GM23338 (cell line): Measurements from ENCODE around the gene CELSR1. TPM values are rescaled to one million over a fixed set of nuclear protein-coding genes. Genes with fewer than 3 reads are reported as not detected.

Source experiments
- ATAC-seq: fragments of 200-7000 bp; cut with Tn5 transposase; 3 replicates; pipeline ENCODE4 v1.9.1; 2020
- DNase-seq: peaks from one replicate; pipeline ENCODE4 v3.0.0-alpha.2; 2015; ENCODE audit warnings: low spot score
- H2AFZ ChIP-seq: fragments of 200-600 bp; sonication (generic); 2 replicates; pipeline ENCODE4 v1.8.0; 2016; ENCODE audit warnings: antibody characterized with exemption, mild to moderate bottlenecking, moderate library complexity
- H3F3A ChIP-seq: fragments of 200-600 bp; sonication (generic); replicated peaks from 2 replicates; pipeline ENCODE4 v1.8.0; 2017; ENCODE audit warnings: antibody characterized with exemption, mixed run types, low read depth
- H3K27ac ChIP-seq: fragments of 200-600 bp; sonication (generic); 2 replicates; pipeline ENCODE4 v1.6.1; 2016; ENCODE audit warnings: low read depth
- H3K27me3 ChIP-seq: fragments of 200-600 bp; sonication (generic); 2 replicates; pipeline ENCODE4 v1.8.0; 2016; ENCODE audit warnings: mild to moderate bottlenecking, mixed run types, moderate library complexity; ENCODE audit not compliant: insufficient read depth
- H3K36me3 ChIP-seq: fragments of 200-600 bp; sonication (generic); 2 replicates; pipeline ENCODE4 v1.8.0; 2016; ENCODE audit warnings: mild to moderate bottlenecking; ENCODE audit not compliant: insufficient read depth
- H3K4me1 ChIP-seq: fragments of 200-600 bp; sonication (generic); 2 replicates; pipeline ENCODE4 v1.8.0; 2016; ENCODE audit warnings: mild to moderate bottlenecking, moderate library complexity; ENCODE audit not compliant: insufficient read depth
- H3K4me2 ChIP-seq: fragments of 200-600 bp; sonication (generic); 2 replicates; pipeline ENCODE4 v1.7.1; 2017; ENCODE audit warnings: mixed run types
- H3K4me3 ChIP-seq: fragments of 200-600 bp; sonication (generic); 2 replicates; pipeline ENCODE4 v1.6.1; 2016; ENCODE audit warnings: mixed run types
- H3K79me2 ChIP-seq: fragments of 200-600 bp; sonication (generic); replicated peaks from 2 replicates; pipeline ENCODE4 v1.8.0; 2017; ENCODE audit warnings: mild to moderate bottlenecking; ENCODE audit not compliant: insufficient read depth
- H3K9me2 ChIP-seq: fragments of 200-600 bp; sonication (generic); 2 replicates; pipeline ENCODE4 v1.8.0; 2017; ENCODE audit not compliant: insufficient read depth
- H4K20me1 ChIP-seq: fragments of 200-600 bp; sonication (generic); replicated peaks from 2 replicates; pipeline ENCODE4 v1.8.0; 2017; ENCODE audit warnings: mild to moderate bottlenecking; ENCODE audit not compliant: insufficient read depth
- H3K27ac Mint-ChIP-seq: 2 replicates; pipeline ENCODE4 v1.8.0; 2020; ENCODE audit warnings: inconsistent platforms, mild to moderate bottlenecking, moderate library complexity, mixed read lengths
- H3K27me3 Mint-ChIP-seq: 3 replicates; pipeline ENCODE4 v1.8.0; 2022; ENCODE audit warnings: low read depth, mild to moderate bottlenecking, moderate library complexity, mixed read lengths, inconsistent platforms; ENCODE audit not compliant: insufficient read depth, poor library complexity
- H3K36me3 Mint-ChIP-seq: 3 replicates; pipeline ENCODE4 v1.8.0; 2021; ENCODE audit warnings: low read depth, mild to moderate bottlenecking, inconsistent platforms, moderate library complexity, mixed read lengths
- H3K4me1 Mint-ChIP-seq: 3 replicates; pipeline ENCODE4 v1.8.0; 2020; ENCODE audit warnings: mild to moderate bottlenecking, inconsistent platforms, mixed read lengths
- H3K4me3 Mint-ChIP-seq: 3 replicates; pipeline ENCODE4 v1.8.0; 2021; ENCODE audit warnings: moderate library complexity, mild to moderate bottlenecking, inconsistent platforms, mixed read lengths
- H3K9me3 Mint-ChIP-seq: 3 replicates; pipeline ENCODE4 v1.8.0; 2020; ENCODE audit warnings: moderate library complexity, mild to moderate bottlenecking, inconsistent platforms, mixed read lengths
- CTCF ChIP-seq, 2 experiments: fragments of 200-600 bp in 1 of 2; sonication (generic) in 1 of 2; conservative IDR thresholded peaks; 2 replicates each; pipeline versions ENCODE4 v1.5.1 to v1.6.1; 2016 to 2017; ENCODE audit warnings: antibody characterized with exemption in 2 of 2, low read depth in 2 of 2, mild to moderate bottlenecking in 2 of 2, moderate library complexity in 1 of 2
- EZH2 ChIP-seq: fragments of 200-600 bp; sonication (generic); IDR thresholded peaks from one replicate; pipeline ENCODE4 v1.8.0; 2017; ENCODE audit warnings: antibody characterized with exemption, mild to moderate bottlenecking, low read depth; ENCODE audit not compliant: unreplicated experiment
- NANOG ChIP-seq: IDR thresholded peaks from 2 replicates; pipeline ENCODE4 v1.6.1; 2016; ENCODE audit warnings: antibody characterized with exemption, borderline replicate concordance
- STAT1 ChIP-seq: IDR thresholded peaks from one replicate; pipeline ENCODE4 v1.6.1; 2016; ENCODE audit warnings: antibody characterized with exemption; ENCODE audit not compliant: unreplicated experiment
- polyA plus RNA-seq: library from polyadenylated mRNA; unstranded; fragments of >200 nt; fragmentation: Nextera tagmentation; extraction: Ambion mirVana; gene quantifications from 2 replicates; pipeline ENCODE4 v1.2.1, GENCODE V29; 2016
- total RNA-seq: library from RNA; depleted of rRNA; stranded (reverse); fragments of >200 nt; shearing (Covaris generic); gene quantifications from 2 replicates; pipeline ENCODE4 v1.2.3, GENCODE V29; 2014
- TF ChIP-seq, protein P1 (sequence below): fragments of 250-450 bp; sonication (Bioruptor Pico); IDR thresholded peaks from 2 replicates; pipeline ENCODE4 v1.5.0; 2020; ENCODE audit warnings: mild to moderate bottlenecking, moderate library complexity

Gene CELSR1
- total and polyA plus RNA-seq, 2 experiments from 2014 or later = 4.8 to 20.4 TPM

- TF ChIP-seq, protein P1, sequence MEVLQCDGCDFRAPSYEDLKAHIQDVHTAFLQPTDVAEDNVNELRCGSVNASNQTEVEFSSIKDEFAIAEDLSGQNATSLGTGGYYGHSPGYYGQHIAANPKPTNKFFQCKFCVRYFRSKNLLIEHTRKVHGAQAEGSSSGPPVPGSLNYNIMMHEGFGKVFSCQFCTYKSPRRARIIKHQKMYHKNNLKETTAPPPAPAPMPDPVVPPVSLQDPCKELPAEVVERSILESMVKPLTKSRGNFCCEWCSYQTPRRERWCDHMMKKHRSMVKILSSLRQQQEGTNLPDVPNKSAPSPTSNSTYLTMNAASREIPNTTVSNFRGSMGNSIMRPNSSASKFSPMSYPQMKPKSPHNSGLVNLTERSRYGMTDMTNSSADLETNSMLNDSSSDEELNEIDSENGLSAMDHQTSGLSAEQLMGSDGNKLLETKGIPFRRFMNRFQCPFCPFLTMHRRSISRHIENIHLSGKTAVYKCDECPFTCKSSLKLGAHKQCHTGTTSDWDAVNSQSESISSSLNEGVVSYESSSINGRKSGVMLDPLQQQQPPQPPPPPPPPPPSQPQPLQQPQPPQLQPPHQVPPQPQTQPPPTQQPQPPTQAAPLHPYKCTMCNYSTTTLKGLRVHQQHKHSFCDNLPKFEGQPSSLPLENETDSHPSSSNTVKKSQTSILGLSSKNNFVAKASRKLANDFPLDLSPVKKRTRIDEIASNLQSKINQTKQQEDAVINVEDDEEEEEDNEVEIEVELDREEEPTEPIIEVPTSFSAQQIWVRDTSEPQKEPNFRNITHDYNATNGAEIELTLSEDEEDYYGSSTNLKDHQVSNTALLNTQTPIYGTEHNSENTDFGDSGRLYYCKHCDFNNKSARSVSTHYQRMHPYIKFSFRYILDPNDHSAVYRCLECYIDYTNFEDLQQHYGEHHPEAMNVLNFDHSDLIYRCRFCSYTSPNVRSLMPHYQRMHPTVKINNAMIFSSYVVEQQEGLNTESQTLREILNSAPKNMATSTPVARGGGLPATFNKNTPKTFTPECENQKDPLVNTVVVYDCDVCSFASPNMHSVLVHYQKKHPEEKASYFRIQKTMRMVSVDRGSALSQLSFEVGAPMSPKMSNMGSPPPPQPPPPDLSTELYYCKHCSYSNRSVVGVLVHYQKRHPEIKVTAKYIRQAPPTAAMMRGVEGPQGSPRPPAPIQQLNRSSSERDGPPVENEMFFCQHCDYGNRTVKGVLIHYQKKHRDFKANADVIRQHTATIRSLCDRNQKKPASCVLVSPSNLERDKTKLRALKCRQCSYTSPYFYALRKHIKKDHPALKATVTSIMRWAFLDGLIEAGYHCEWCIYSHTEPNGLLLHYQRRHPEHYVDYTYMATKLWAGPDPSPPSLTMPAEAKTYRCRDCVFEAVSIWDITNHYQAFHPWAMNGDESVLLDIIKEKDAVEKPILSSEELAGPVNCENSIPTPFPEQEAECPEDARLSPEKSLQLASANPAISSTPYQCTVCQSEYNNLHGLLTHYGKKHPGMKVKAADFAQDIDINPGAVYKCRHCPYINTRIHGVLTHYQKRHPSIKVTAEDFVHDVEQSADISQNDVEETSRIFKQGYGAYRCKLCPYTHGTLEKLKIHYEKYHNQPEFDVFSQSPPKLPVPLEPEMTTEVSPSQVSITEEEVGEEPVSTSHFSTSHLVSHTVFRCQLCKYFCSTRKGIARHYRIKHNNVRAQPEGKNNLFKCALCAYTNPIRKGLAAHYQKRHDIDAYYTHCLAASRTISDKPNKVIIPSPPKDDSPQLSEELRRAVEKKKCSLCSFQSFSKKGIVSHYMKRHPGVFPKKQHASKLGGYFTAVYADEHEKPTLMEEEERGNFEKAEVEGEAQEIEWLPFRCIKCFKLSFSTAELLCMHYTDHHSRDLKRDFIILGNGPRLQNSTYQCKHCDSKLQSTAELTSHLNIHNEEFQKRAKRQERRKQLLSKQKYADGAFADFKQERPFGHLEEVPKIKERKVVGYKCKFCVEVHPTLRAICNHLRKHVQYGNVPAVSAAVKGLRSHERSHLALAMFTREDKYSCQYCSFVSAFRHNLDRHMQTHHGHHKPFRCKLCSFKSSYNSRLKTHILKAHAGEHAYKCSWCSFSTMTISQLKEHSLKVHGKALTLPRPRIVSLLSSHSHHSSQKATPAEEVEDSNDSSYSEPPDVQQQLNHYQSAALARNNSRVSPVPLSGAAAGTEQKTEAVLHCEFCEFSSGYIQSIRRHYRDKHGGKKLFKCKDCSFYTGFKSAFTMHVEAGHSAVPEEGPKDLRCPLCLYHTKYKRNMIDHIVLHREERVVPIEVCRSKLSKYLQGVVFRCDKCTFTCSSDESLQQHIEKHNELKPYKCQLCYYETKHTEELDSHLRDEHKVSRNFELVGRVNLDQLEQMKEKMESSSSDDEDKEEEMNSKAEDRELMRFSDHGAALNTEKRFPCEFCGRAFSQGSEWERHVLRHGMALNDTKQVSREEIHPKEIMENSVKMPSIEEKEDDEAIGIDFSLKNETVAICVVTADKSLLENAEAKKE = no peak
- TF ChIP-seq CTCF (conservative IDR thresholded peaks at IDR 0.05; ENCODE audit: low read depth in 2 of 2) = no peak
These were observed 18.0 kb downstream of the CELSR1 start (continued) for GRCh38 chr22:46519377-46519776.

GRCh38 chr22:46518542-46519325, 18.7 kb downstream of the CELSR1 start:
- Histone ChIP-seq H3K4me2 (no peak overlapping the region), H3F3A (no peaks in the 10 kb centered on the region), H2AFZ (no peak overlapping the region), H3K4me3 (no peak overlapping the region), H3K79me2 (no peaks in the 10 kb centered on the region), H3K4me1 (no peaks in the 10 kb centered on the region), H3K27ac (no peak overlapping the region), H3K9me2 (no peaks in the 10 kb centered on the region), H3K36me3 (no peaks in the 10 kb centered on the region), H3K27me3 (no peaks in the 10 kb centered on the region), H4K20me1 (no peaks in the 10 kb centered on the region)
- Mint-ChIP-seq H3K27ac (no peak overlapping the region), H3K9me3 (no peaks in the 10 kb centered on the region), H3K27me3 (peaks cover 9% of the 10 kb centered on the region), H3K36me3 (no peaks in the 10 kb centered on the region), H3K4me1 (peaks cover 27% of the 10 kb centered on the region), H3K4me3 (no peak overlapping the region)
- DNase-seq (no peak), ATAC-seq (no peak)
- TF ChIP-seq STAT1 (no peak), NANOG (no peak), EZH2 (no peak)
- TF ChIP-seq, protein P1 = no peak
